DOHH2 (cell line): ENCODE results near the gene SLC8B1.

Experiments used
- H3F3A ChIP-seq: fragments of 200-600 bp; sonication (generic), shearing (Covaris generic); 2 replicates; pipeline ENCODE4 v1.6.0; 2016; ENCODE audit warnings: antibody characterized with exemption, mild to moderate bottlenecking; ENCODE audit not compliant: control insufficient read depth, insufficient read depth
- H3K27ac ChIP-seq: fragments of 200-600 bp; sonication (generic); 2 replicates; pipeline ENCODE4 v1.5.1; 2014; ENCODE audit warnings: low read depth, mild to moderate bottlenecking, low read length, moderate library complexity
- H3K27me3 ChIP-seq: fragments of 200-600 bp; sonication (generic); 2 replicates; pipeline ENCODE4 v1.6.1; 2014; ENCODE audit warnings: mild to moderate bottlenecking, low read length, mixed read lengths; ENCODE audit not compliant: control insufficient read depth
- H3K36me3 ChIP-seq: fragments of 200-600 bp; sonication (generic); 2 replicates; pipeline ENCODE4 v1.6.1; 2014; ENCODE audit warnings: mild to moderate bottlenecking, low read length, moderate library complexity, mixed read lengths; ENCODE audit not compliant: control insufficient read depth
- H3K4me1 ChIP-seq: fragments of 200-600 bp; sonication (generic); 2 replicates; pipeline ENCODE4 v1.6.1; 2014; ENCODE audit warnings: mild to moderate bottlenecking, low read length, mixed read lengths; ENCODE audit not compliant: control insufficient read depth
- H3K4me2 ChIP-seq: fragments of 200-600 bp; sonication (generic); 2 replicates; pipeline ENCODE4 v1.6.0; 2014; ENCODE audit warnings: mild to moderate bottlenecking, low read length, moderate library complexity
- H3K4me3 ChIP-seq: fragments of 200-600 bp; sonication (generic); 2 replicates; pipeline ENCODE4 v1.5.1; 2014; ENCODE audit warnings: mild to moderate bottlenecking, low read length, mixed read lengths
- H3K79me2 ChIP-seq: fragments of 200-600 bp; sonication (generic); 2 replicates; pipeline ENCODE4 v1.6.1; 2014; ENCODE audit warnings: mild to moderate bottlenecking, low read length, mixed read lengths; ENCODE audit not compliant: control insufficient read depth
- H3K9me2 ChIP-seq: fragments of 200-600 bp; sonication (generic); replicated peaks from 2 replicates; pipeline ENCODE4 v1.6.1; 2014; ENCODE audit warnings: mild to moderate bottlenecking, low read length, mixed read lengths; ENCODE audit not compliant: control insufficient read depth
- H3K9me3 ChIP-seq: fragments of 200-600 bp; sonication (generic); 2 replicates; pipeline ENCODE4 v1.6.1; 2014; ENCODE audit warnings: antibody characterized with exemption, low read length, mixed read lengths; ENCODE audit not compliant: control insufficient read depth, insufficient read depth
- H4K20me1 ChIP-seq: fragments of 200-600 bp; sonication (generic); 2 replicates; pipeline ENCODE4 v1.6.0; 2014; ENCODE audit warnings: low read depth, mild to moderate bottlenecking, antibody characterized with exemption, low read length, moderate library complexity; ENCODE audit not compliant: control insufficient read depth, insufficient read depth
- EZH2phosphoT487 ChIP-seq: fragments of 200-600 bp; sonication (generic); IDR thresholded peaks from 2 replicates; pipeline ENCODE4 v1.6.1; 2017; ENCODE audit warnings: borderline replicate concordance, mild to moderate bottlenecking, antibody characterized with exemption, low read length, moderate library complexity, mixed read lengths
- TF ChIP-seq, protein P1 (sequence below): fragments of 200-600 bp; sonication (generic); IDR thresholded peaks from one replicate; pipeline ENCODE4 v1.5.1; 2014; ENCODE audit warnings: antibody characterized with exemption, mild to moderate bottlenecking, low read depth, low read length; ENCODE audit not compliant: poor library complexity, severe bottlenecking

The SLC8B1 gene

DNA sequence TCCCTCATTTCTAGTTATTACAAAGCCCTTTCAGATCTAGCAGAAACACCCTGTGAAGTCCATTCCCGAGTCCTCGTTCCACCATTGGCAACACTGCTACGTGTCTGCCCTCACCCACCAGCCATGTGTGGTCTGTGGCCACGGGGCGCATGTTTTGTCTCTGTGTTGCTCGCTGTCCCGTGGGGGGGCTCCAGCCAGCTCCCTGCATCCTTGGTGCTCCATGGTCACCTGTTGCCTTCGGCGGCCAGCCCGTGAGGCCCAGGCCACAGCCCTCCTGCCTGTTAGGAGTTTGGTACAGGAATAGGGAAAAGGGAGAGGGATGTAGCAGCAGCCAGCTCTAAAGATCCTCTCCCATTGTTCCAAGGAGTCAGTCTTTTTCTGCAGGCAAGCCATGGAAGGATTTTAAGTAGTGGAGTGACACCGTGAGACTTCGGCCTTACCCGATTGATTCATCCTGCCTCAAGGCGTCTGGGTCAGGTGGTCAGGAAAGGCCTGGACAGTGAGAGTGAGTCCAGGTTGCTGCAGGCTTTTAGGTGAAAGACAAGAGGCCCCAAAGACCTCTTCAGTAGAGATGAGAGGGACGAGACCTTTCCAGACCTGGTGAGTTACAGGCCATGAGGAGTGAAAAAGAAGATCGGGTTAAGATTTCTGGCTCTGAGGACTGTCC, 83.4 kb downstream of the SLC8B1 start:
- Histone ChIP-seq H3K4me1 (no peaks in the 10 kb centered on the region), H3K27me3 (no peaks in the 10 kb centered on the region), H3K36me3 (peaks cover 72% of the 10 kb centered on the region), H3K4me2 (no peak overlapping the region), H3K79me2 (peaks cover 30% of the 10 kb centered on the region), H4K20me1 (peaks cover 4% of the 10 kb centered on the region; the same call in 1 of the 2 replicates), H3K9me3 (no peaks in the 10 kb centered on the region), H3K4me3 (no peak overlapping the region), H3K9me2 (no peaks in the 10 kb centered on the region), H3F3A (0 out of 2 replicates have a peak, but pooled peaks cover 4% of the 10 kb centered on the region), H3K27ac (no peak overlapping the region)
- TF ChIP-seq, protein P1, sequence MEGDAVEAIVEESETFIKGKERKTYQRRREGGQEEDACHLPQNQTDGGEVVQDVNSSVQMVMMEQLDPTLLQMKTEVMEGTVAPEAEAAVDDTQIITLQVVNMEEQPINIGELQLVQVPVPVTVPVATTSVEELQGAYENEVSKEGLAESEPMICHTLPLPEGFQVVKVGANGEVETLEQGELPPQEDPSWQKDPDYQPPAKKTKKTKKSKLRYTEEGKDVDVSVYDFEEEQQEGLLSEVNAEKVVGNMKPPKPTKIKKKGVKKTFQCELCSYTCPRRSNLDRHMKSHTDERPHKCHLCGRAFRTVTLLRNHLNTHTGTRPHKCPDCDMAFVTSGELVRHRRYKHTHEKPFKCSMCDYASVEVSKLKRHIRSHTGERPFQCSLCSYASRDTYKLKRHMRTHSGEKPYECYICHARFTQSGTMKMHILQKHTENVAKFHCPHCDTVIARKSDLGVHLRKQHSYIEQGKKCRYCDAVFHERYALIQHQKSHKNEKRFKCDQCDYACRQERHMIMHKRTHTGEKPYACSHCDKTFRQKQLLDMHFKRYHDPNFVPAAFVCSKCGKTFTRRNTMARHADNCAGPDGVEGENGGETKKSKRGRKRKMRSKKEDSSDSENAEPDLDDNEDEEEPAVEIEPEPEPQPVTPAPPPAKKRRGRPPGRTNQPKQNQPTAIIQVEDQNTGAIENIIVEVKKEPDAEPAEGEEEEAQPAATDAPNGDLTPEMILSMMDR, result no peak
- no peak for TF ChIP-seq EZH2phosphoT487

DNA sequence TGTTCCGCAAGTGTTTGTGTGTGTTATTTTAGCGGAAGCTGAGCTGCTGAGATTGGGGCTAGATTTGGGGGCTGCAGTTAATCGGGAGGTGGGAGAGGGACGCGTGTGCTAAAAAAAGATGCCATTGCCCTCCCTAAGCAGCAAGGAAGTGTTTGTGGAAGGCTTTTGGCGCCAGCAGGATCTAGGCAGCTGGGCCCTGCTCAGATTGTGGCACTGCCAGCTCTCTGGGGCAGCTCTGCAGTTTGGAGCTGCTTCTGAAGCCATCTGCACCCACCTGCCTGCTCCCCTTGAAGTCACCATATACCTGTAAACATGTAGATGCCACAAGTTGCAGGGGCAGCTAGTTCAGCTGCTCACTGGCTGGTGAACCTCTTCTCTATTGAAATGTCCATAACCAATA, 84.9 kb downstream of the SLC8B1 start:
- H3K4me2 ChIP-seq, result no peak overlapping the region
- H3K79me2 ChIP-seq, result peaks cover 40% of the 10 kb centered on the region
- H3K27ac ChIP-seq, result no peak overlapping the region
- H3K36me3 ChIP-seq, result peaks cover 79% of the 10 kb centered on the region
- no peaks in the 10 kb centered on the region for H3K27me3 ChIP-seq
- no peak overlapping the region for H3K4me3 ChIP-seq
- peaks cover 4% of the 10 kb centered on the region; the same call in 1 of the 2 replicates for H4K20me1 ChIP-seq
- H3K9me3 ChIP-seq, result no peaks in the 10 kb centered on the region
- H3K4me1 ChIP-seq, result no peaks in the 10 kb centered on the region
- TF ChIP-seq, protein P1, result no peak
- no peak for TF ChIP-seq EZH2phosphoT487
- H3K9me2 ChIP-seq, result no peaks in the 10 kb centered on the region
- no peaks in the 10 kb centered on the region for H3F3A ChIP-seq

DNA sequence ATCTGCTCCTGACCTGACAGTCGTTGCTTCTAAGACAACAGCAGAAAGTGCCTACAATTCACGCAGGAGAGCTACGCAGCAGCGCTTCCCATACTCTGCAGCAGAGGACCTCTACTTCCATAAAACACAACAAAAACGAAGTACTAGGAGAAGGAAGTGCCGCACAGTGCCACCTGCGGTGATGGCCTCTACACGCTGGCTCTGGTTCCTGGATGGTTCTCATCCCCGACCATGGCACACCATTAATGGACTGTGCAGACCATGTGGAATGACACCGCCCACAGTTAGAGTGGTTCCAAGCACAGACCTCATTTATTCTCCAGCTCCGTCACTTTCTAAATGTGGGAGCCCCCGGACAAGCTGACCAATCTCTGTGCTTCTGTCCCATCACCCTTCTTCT, 85.4 kb downstream of the SLC8B1 start:
- H3K27ac ChIP-seq, result no peak overlapping the region
- H4K20me1 ChIP-seq, result peaks cover 4% of the 10 kb centered on the region; the same call in 1 of the 2 replicates

More for the DNA sequence above, 85.4 kb downstream of the SLC8B1 start:
- Histone ChIP-seq H3K27me3 (no peaks in the 10 kb centered on the region), H3K4me3 (no peak overlapping the region), H3F3A (no peaks in the 10 kb centered on the region), H3K4me1 (no peaks in the 10 kb centered on the region), H3K9me3 (no peaks in the 10 kb centered on the region), H3K4me2 (no peak overlapping the region), H3K79me2 (peaks cover 44% of the 10 kb centered on the region), H3K36me3 (peaks cover 79% of the 10 kb centered on the region), H3K9me2 (no peaks in the 10 kb centered on the region)
- TF ChIP-seq EZH2phosphoT487, result no peak
- TF ChIP-seq, protein P1, result no peak
